Mesodermal cell (in vitro differentiated cells): ENCODE measurements around the gene PPM1F.

Experiments used
- H3K27ac ChIP-seq: 2 replicates; pipeline ENCODE4 v1.7.0; 2013; ENCODE audit warnings: mild to moderate bottlenecking, low read depth, low read length, moderate library complexity; ENCODE audit not compliant: severe bottlenecking
- H3K36me3 ChIP-seq: 2 replicates; pipeline ENCODE4 v1.7.1; 2013; ENCODE audit warnings: mild to moderate bottlenecking, low read length, moderate library complexity; ENCODE audit not compliant: control insufficient read depth, insufficient read depth
- H3K4me1 ChIP-seq: one replicate; pipeline ENCODE4 v1.7.1; 2013; ENCODE audit warnings: mild to moderate bottlenecking, low read length; ENCODE audit not compliant: insufficient read depth, control insufficient read depth, poor library complexity, severe bottlenecking
- H3K4me3 ChIP-seq: 2 replicates; pipeline ENCODE4 v1.7.0; 2013; ENCODE audit warnings: low read length, control low read depth, mild to moderate bottlenecking; ENCODE audit not compliant: insufficient read depth, poor library complexity, severe bottlenecking; ENCODE audit errors: extremely low read depth
- H3K9me3 ChIP-seq: 2 replicates; pipeline ENCODE4 v1.7.1; 2013; ENCODE audit warnings: mild to moderate bottlenecking, low read length, moderate library complexity; ENCODE audit not compliant: control insufficient read depth
- WGBS, 2 experiments: methylation state at CpG; one replicate each; pipeline ENCODE4 v1.1.5; 2013; ENCODE audit warnings: missing lambda C conversion rate in 2 of 2; ENCODE audit not compliant: insufficient coverage in 2 of 2; 5-methylcytosine and 5-hydroxymethylcytosine counted together

PPM1F gene

GRCh38 chr22:21990445-21991303 is 38.0 kb upstream of the PPM1F start:
- Histone ChIP-seq H3K9me3 (no peaks in the 10 kb centered on the region), H3K4me3 (no peak overlapping the region), H3K36me3 (no peaks in the 10 kb centered on the region), H3K27ac (no peak overlapping the region), H3K4me1 (no peaks in the 10 kb centered on the region)
- 88% methylated on average over 13 to 16 of the region's 16 CpGs for WGBS, 2 experiments

DNA sequence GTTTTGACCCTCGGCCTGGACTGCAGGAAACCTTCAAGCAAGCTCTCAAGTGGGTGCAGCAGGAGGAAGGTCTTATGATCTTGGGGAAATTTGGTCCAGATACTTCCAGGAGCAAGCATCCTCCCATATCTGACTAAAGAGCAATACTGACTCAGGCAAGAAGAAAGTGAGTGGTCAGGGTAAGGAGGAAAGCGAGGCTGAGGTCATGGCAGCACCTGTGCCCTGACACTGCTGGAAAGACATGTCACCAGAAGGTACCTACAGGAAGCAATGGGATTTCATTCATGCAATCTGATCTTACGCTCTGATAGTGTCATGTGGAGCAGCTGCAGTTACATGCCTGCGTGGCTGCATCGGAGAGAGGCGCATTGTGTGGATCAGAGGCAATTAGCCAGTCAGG is 36.4 kb upstream of the PPM1F start:
- WGBS, 2 experiments = 85 to 91% methylated on average over 5 of the region's 6 CpGs
- no peaks in the 10 kb centered on the region for H3K9me3 ChIP-seq
- H3K27ac ChIP-seq = no peak overlapping the region
- no peaks in the 10 kb centered on the region for H3K4me1 ChIP-seq
- no peak overlapping the region for H3K4me3 ChIP-seq
- no peaks in the 10 kb centered on the region for H3K36me3 ChIP-seq

DNA sequence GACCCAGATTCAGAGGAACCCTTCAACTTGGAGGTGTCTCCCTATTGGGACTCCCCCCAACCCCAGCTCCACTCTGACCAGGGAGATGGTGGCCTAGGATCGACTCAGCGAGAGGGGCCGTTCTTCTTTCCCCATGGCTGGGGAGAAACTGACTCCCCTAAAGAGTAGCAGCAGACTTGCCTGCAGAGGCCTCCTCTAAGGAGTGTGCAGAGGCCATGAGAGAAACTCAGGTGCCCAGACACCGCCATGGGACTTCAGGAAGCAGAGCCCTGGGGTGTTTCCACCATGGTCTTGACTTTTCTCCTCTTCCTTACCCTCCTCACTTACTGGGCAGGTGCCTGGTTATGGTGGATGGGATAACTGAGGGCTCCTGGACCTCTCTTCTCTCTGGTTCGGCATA is 32.6 kb upstream of the PPM1F start:
- no peak overlapping the region for H3K4me3 ChIP-seq
- H3K36me3 ChIP-seq = no peaks in the 10 kb centered on the region
- no peak overlapping the region for H3K27ac ChIP-seq
- H3K9me3 ChIP-seq = no peaks in the 10 kb centered on the region
- WGBS, 2 experiments = 95 to 97% methylated on average over 3 to 4 of the region's 5 CpGs
- peaks cover 2% of the 10 kb centered on the region for H3K4me1 ChIP-seq

- H3K9me3 ChIP-seq = no peaks in the 10 kb centered on the region
- no peak overlapping the region for H3K4me3 ChIP-seq
- no peak overlapping the region for H3K27ac ChIP-seq
- H3K4me1 ChIP-seq = peaks cover 2% of the 10 kb centered on the region
- WGBS, 2 experiments = 30 to 39% methylated on average over 6 to 7 of the region's 7 CpGs
- no peaks in the 10 kb centered on the region for H3K36me3 ChIP-seq
Observed at GRCh38 chr22:21984793-21985192, 32.1 kb upstream of the PPM1F start.

- H3K27ac ChIP-seq = no peak within 1 kb of the TSS
- WGBS, 2 experiments = 0% methylated on average over 43 to 47 of the region's 54 CpGs
- H3K4me1 ChIP-seq = peaks cover 2% of the 10 kb centered on the region
- peaks cover 8% of the 10 kb centered on the region for H3K36me3 ChIP-seq
- H3K9me3 ChIP-seq = no peaks in the 10 kb centered on the region
- peak within 1 kb of the TSS; percentile 100 for H3K4me3 ChIP-seq
Observed at GRCh38 chr22:21982338-21982965, 29.8 kb upstream of the PPM1F start, which contains the start of gene TOP3B. Gene TOP3B, minus strand, starts transcription at chr22:21982787. Its CDS starts 7,078 bp downstream, at chr22:21975709.

DNA sequence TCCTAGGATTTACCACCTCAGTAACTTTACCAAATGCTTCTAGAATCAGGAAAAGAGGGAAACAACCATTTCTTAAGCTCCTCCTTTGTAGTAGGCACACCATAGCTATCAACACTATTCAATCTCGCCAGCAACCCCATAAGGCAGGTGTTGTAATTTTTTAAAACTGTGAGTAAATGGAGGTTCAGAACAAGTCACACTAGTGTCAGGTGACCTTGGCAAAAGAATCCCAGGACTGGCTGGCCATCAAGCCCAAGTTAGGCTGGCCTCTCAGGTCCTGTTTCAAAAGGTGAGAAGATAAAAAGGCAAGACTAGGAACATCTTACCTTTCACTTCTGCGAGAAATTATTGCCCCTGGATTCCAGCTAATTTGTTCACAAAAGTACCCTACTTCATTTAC is 29.2 kb upstream of the PPM1F start:
- peak overlapping the region; percentile 100 for H3K4me3 ChIP-seq
- H3K9me3 ChIP-seq = no peaks in the 10 kb centered on the region
- WGBS, 2 experiments = 20% methylated on average over 1 of the region's 2 CpGs; no CpG with 5 or more reads in 1 of the 2 experiments
- peaks cover 8% of the 10 kb centered on the region for H3K36me3 ChIP-seq
- H3K27ac ChIP-seq = no peak overlapping the region
- peaks cover 2% of the 10 kb centered on the region for H3K4me1 ChIP-seq

DNA sequence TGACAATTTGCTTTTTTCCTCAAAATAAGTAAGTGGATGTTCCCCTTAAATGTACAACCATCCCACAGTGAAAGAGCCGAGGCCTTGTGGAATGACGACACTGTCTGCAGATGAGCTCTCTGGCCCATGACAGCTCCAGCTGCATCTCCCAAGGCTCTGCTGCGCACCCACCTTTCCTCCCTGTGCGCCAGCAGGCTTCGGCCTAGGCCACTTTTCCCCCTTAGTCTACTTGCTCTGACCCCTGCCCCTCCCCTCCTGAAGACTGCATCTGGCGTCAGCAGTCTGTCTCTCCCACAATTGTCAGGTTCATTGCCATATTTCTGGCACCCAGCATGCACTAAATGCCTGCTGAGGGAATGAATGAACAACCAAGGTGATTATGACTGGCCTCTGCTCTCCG is 27.9 kb upstream of the PPM1F start:
- H3K4me1 ChIP-seq = peaks cover 2% of the 10 kb centered on the region
- H3K9me3 ChIP-seq = no peaks in the 10 kb centered on the region
- no peak overlapping the region for H3K27ac ChIP-seq
- WGBS, 2 experiments = 96 to 97% methylated on average over 5 to 6 of the region's 7 CpGs
- no peak overlapping the region for H3K4me3 ChIP-seq
- H3K36me3 ChIP-seq = peaks cover 16% of the 10 kb centered on the region

GRCh38 chr22:21978564-21979386 is 26.1 kb upstream of the PPM1F start:
- H3K4me3 ChIP-seq = no peak overlapping the region

DNA sequence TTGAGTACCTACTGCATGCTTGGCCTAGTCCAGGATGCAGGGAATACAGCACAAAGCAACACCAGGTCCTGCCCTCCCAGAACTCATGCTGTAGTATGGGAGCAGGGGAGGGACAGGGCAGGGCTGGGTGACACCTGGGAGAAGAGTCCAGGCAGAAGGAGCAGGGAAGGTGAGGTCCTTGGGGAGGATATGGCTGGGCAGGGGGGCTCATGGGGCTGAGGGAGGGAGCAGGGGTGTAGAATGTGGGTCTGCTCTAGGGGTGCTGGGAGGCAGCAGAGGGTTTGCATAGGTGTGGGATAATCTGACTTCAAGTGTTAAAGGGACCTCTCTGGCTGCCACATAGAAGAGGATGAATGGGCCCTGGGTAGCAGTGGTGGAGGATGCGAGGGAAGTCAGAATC is 25.2 kb upstream of the PPM1F start:
- Histone ChIP-seq H3K9me3 (no peaks in the 10 kb centered on the region), H3K36me3 (peaks cover 42% of the 10 kb centered on the region), H3K4me1 (peaks cover 2% of the 10 kb centered on the region), H3K4me3 (no peak overlapping the region), H3K27ac (no peak overlapping the region)
- 100% methylated on average over 1 of the region's 1 CpG; no CpG with 5 or more reads in 1 of the 2 experiments for WGBS, 2 experiments

More at GRCh38 chr22:21978564-21979386, 26.1 kb upstream of the PPM1F start:
- no peaks in the 10 kb centered on the region for H3K9me3 ChIP-seq
- H3K36me3 ChIP-seq = peaks cover 34% of the 10 kb centered on the region
- 95 to 96% methylated on average over 11 of the region's 11 CpGs for WGBS, 2 experiments
- peaks cover 2% of the 10 kb centered on the region for H3K4me1 ChIP-seq
- H3K27ac ChIP-seq = no peak overlapping the region

GRCh38 chr22:21975854-21976345 is 23.3 kb upstream of the PPM1F start:
- Histone ChIP-seq H3K4me1 (no peaks in the 10 kb centered on the region), H3K9me3 (no peaks in the 10 kb centered on the region), H3K27ac (no peak overlapping the region), H3K36me3 (peaks cover 59% of the 10 kb centered on the region), H3K4me3 (no peak overlapping the region)
- WGBS, 2 experiments = 98 to 100% methylated on average over 3 to 4 of the region's 5 CpGs
